Sigmoid colon (tissue), 7 donors: Measurements from ENCODE around the gene TNNC1. TPM values are rescaled to one million over a fixed set of nuclear protein-coding genes. Genes with fewer than 3 reads are reported as not detected.

ENCODE experiments used
- DNase-seq: peaks from one replicate; pipeline ENCODE4 v3.0.0-alpha.2; 2019
- H3K27ac ChIP-seq, 4 donors: fragments of 200-600 bp; sonication (generic); one replicate each; pipeline ENCODE4 v1.5.1; 2016 to 2019; ENCODE audit warnings: mild to moderate bottlenecking in 1 of 4
- H3K27me3 ChIP-seq, 3 donors: fragments of 200-600 bp; sonication (generic); one replicate each; pipeline ENCODE4 v1.5.1; 2019; ENCODE audit warnings: mild to moderate bottlenecking in 1 of 3
- H3K36me3 ChIP-seq, 4 donors: fragments of 200-600 bp; sonication (generic); one replicate each; pipeline ENCODE4 v1.5.1; 2016 to 2019
- H3K4me1 ChIP-seq, 4 donors: fragments of 200-600 bp; sonication (generic); one replicate each; pipeline ENCODE4 v1.5.1; 2017 to 2019
- H3K4me3 ChIP-seq, 4 donors: fragments of 200-600 bp; sonication (generic); one replicate each; pipeline ENCODE4 v1.5.1; 2017 to 2019; ENCODE audit warnings: mild to moderate bottlenecking in 2 of 4, moderate library complexity in 1 of 4
- H3K9me3 ChIP-seq, 4 donors: fragments of 200-600 bp in 3 of 4; sonication (generic) in 3 of 4; one replicate each; pipeline versions ENCODE4 v1.5.1 to v1.6.1; 2013 to 2019
- CTCF ChIP-seq, 4 experiments: fragments of 450-650 bp in 3 of 4; fragments of 200-600 bp in 1 of 4; IDR thresholded peaks; one replicate each; pipeline ENCODE4 v1.5.1; 2016 to 2019; ENCODE audit warnings: antibody characterized with exemption in 4 of 4, mild to moderate bottlenecking in 3 of 4, moderate library complexity in 2 of 4
- EP300 ChIP-seq, 4 donors: sonication (generic); formaldehyde crosslinking; IDR thresholded peaks; one replicate each; pipeline ENCODE4 v1.6.1; 2017; ENCODE audit warnings: antibody characterized with exemption in 4 of 4
- POLR2A ChIP-seq, 2 donors: fragments of 450-650 bp; IDR thresholded peaks; one replicate each; pipeline ENCODE4 v1.6.1; 2016; ENCODE audit warnings: antibody characterized with exemption in 2 of 2, mild to moderate bottlenecking in 2 of 2, moderate library complexity in 2 of 2
- POLR2AphosphoS5 ChIP-seq, 4 donors: sonication (generic); formaldehyde crosslinking; IDR thresholded peaks; one replicate each; pipeline ENCODE4 v1.6.1; 2017; ENCODE audit warnings: antibody characterized with exemption in 4 of 4
- WGBS, 2 donors: extraction: QIAGEN DNeasy Blood & Tissue Kit; methylation state at CpG; one replicate each; pipeline ENCODE4 v1.1.7; 2013; 5-methylcytosine and 5-hydroxymethylcytosine counted together
- intact Hi-C: fragments of 100-400 bp; cut with DNase I; formaldehyde crosslinking; loops from one replicate; pipeline ENCODE4 v1.15.1; 2023
- polyA plus RNA-seq, 3 donors: library from polyadenylated mRNA; stranded (reverse); fragments of 200-250 nt; gene quantifications; one replicate each; pipeline ENCODE4 v1.2.3, GENCODE V29; 2013
- total RNA-seq, 4 donors: library from RNA; depleted of rRNA; stranded (reverse); fragments of >200 nt; gene quantifications; one replicate each; pipeline ENCODE4 v1.1.0, GENCODE V29; 2016
- donor health status: healthy with polysubstance abuse.
- donor health status: Bipolar disorder and iron deficiency.
- donor health status: healthy.

The TNNC1 gene
- total and polyA plus RNA-seq, 7 donors, result 0.99 to 34.2 (median 2.9) TPM; not detected in 2

- peaks cover 18 to 57% (median 20%) of the 10 kb centered on the region in 4 donors for H3K36me3 ChIP-seq
- DNase-seq, result no peak
- no peaks in the 10 kb centered on the region for H3K27me3 ChIP-seq
- no peaks in the 10 kb centered on the region for H3K9me3 ChIP-seq
- H3K4me1 ChIP-seq, result peaks cover 0 to 23% (median 14%) of the 10 kb centered on the region in 4 donors
- WGBS, 2 donors, result 78 to 88% methylated on average over 5 of the region's 5 CpGs
- peak overlapping the region; percentile 0 to 48 (median 18) for H3K27ac ChIP-seq
- TF ChIP-seq CTCF (IDR thresholded peaks at IDR 0.05) (no peak), EP300 (IDR thresholded peaks at IDR 0.05) (no peak), POLR2AphosphoS5 (IDR thresholded peaks at IDR 0.05) (no peak), POLR2A (IDR thresholded peaks at IDR 0.05) (no peak)
- intact Hi-C loops, result no loop called here
- no peak overlapping the region for H3K4me3 ChIP-seq
These were observed 15.2 kb upstream of the TNNC1 start for GRCh38 chr3:52469001-52469400.

- Histone ChIP-seq H3K27me3 (no peaks in the 10 kb centered on the region), H3K27ac (peak overlapping the region in 3 of 4 donors; percentile 0 to 48 (median 34)), H3K9me3 (no peaks in the 10 kb centered on the region), H3K4me3 (no peak overlapping the region), H3K36me3 (peaks cover 11 to 57% (median 14%) of the 10 kb centered on the region in 4 donors), H3K4me1 (peaks cover 0 to 23% (median 14%) of the 10 kb centered on the region in 4 donors)
- 72 to 79% methylated on average over 9 of the region's 9 CpGs for WGBS, 2 donors
- DNase-seq, result no peak
- intact Hi-C loops, result no loop called here
- TF ChIP-seq CTCF (IDR thresholded peaks at IDR 0.05), result no peak
- no peak for TF ChIP-seq POLR2A (IDR thresholded peaks at IDR 0.05)
- TF ChIP-seq EP300 (IDR thresholded peaks at IDR 0.05), result no peak
- TF ChIP-seq POLR2AphosphoS5 (IDR thresholded peaks at IDR 0.05), result no peak
These were observed 14.5 kb upstream of the TNNC1 start for GRCh38 chr3:52468336-52468735.

- 84 to 95% methylated on average over 5 of the region's 5 CpGs for WGBS, 2 donors
These were observed 9.6 kb upstream of the TNNC1 start for GRCh38 chr3:52463416-52463815.

GRCh38 chr3:52461874-52462273 is 8.0 kb upstream of the TNNC1 start:
- DNase-seq, result no peak
- peak overlapping the region in 1 of 4 donors; percentile 17 for H3K27ac ChIP-seq
- H3K4me1 ChIP-seq, result peaks cover 0 to 15% (median 11%) of the 10 kb centered on the region in 4 donors
- no peak overlapping the region for H3K4me3 ChIP-seq
- TF ChIP-seq CTCF (IDR thresholded peaks at IDR 0.05) (no peak), EP300 (IDR thresholded peaks at IDR 0.05) (no peak), POLR2AphosphoS5 (IDR thresholded peaks at IDR 0.05) (no peak), POLR2A (IDR thresholded peaks at IDR 0.05) (no peak)
- no peaks in the 10 kb centered on the region for H3K9me3 ChIP-seq
- no peaks in the 10 kb centered on the region for H3K27me3 ChIP-seq
- intact Hi-C loops, result no loop called here
- 90 to 93% methylated on average over 6 of the region's 6 CpGs for WGBS, 2 donors
- peaks cover 0 to 80% (median 36%) of the 10 kb centered on the region in 4 donors for H3K36me3 ChIP-seq

More at GRCh38 chr3:52463416-52463815, 9.6 kb upstream of the TNNC1 start:
- Histone ChIP-seq H3K27me3 (no peaks in the 10 kb centered on the region), H3K4me3 (no peak overlapping the region), H3K9me3 (no peaks in the 10 kb centered on the region), H3K27ac (no peak overlapping the region), H3K4me1 (peaks cover 0 to 16% (median 7%) of the 10 kb centered on the region in 4 donors), H3K36me3 (peaks cover 0 to 76% (median 27%) of the 10 kb centered on the region in 4 donors)
- DNase-seq, result no peak
- TF ChIP-seq CTCF (IDR thresholded peaks at IDR 0.05) (no peak), POLR2AphosphoS5 (IDR thresholded peaks at IDR 0.05) (no peak), POLR2A (IDR thresholded peaks at IDR 0.05) (no peak), EP300 (IDR thresholded peaks at IDR 0.05) (no peak)
- intact Hi-C loops, result no loop called here
